ENCODE results near the gene ZC3H4.

DNA sequence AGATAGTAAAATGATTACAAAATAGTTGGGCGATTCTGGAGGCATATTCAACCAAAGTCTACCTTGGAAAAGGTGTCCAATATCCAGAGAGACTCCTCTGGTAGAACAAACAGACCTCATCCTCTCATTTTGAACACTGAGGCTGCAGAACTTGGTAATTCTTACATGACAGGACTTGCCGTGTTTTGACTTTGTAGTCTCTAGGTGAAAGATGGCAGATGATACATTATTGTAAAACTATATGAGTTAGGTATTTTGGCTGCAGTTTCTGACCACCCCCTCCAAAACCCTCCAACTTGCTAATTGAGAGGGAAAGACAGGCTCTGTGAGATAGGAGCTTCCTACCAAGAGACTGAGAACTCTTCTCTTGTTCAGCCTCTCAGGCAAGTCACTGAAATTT lies 39.7 kb upstream of the ZC3H4 start:
- TF ChIP-seq POLR2AphosphoS5 (IDR thresholded peaks at IDR 0.05; ENCODE audit: low read length) (no peak), SUZ12 (IDR thresholded peaks at IDR 0.05; ENCODE audit: unreplicated experiment) (no peak), RFX5 (IDR thresholded peaks at IDR 0.05; ENCODE audit: low read depth, low read length) (no peak), EP300 (IDR thresholded peaks at IDR 0.05; ENCODE audit: borderline replicate concordance in 1 of 2, control insufficient read depth in 1 of 2, low read depth in 2 of 2, low read length in 2 of 2) (no peak), POLR2A (IDR thresholded peaks at IDR 0.05; ENCODE audit: low read depth, low read length) (no peak), FOS (IDR thresholded peaks at IDR 0.05; ENCODE audit: borderline replicate concordance, extremely low read depth, insufficient read length) (no peak), RAD21 (IDR thresholded peaks at IDR 0.05; ENCODE audit: insufficient read depth, low read depth, low read length) (no peak), MTA2 (IDR thresholded peaks at IDR 0.05; ENCODE audit: low read depth) (no peak)
- TF ChIP-seq, protein P1, sequence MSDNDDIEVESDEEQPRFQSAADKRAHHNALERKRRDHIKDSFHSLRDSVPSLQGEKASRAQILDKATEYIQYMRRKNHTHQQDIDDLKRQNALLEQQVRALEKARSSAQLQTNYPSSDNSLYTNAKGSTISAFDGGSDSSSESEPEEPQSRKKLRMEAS (IDR thresholded peaks at IDR 0.05; ENCODE audit: low read depth, low read length): no peak
- TF ChIP-seq, protein P2, sequence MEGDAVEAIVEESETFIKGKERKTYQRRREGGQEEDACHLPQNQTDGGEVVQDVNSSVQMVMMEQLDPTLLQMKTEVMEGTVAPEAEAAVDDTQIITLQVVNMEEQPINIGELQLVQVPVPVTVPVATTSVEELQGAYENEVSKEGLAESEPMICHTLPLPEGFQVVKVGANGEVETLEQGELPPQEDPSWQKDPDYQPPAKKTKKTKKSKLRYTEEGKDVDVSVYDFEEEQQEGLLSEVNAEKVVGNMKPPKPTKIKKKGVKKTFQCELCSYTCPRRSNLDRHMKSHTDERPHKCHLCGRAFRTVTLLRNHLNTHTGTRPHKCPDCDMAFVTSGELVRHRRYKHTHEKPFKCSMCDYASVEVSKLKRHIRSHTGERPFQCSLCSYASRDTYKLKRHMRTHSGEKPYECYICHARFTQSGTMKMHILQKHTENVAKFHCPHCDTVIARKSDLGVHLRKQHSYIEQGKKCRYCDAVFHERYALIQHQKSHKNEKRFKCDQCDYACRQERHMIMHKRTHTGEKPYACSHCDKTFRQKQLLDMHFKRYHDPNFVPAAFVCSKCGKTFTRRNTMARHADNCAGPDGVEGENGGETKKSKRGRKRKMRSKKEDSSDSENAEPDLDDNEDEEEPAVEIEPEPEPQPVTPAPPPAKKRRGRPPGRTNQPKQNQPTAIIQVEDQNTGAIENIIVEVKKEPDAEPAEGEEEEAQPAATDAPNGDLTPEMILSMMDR (IDR thresholded peaks at IDR 0.05 in 2 of 3, conservative IDR thresholded peaks at IDR 0.05 in 1 of 3; ENCODE audit: control insufficient read depth in 2 of 3, extremely low read depth in 1 of 3, insufficient read depth in 1 of 3, low read depth in 3 of 3, low read length in 3 of 3): no peak

Data from GM12878 (cell line).